GM12878 (cell line): ENCODE measurements around the gene OSBPL2. TPM values are rescaled to one million over a fixed set of nuclear protein-coding genes. Genes with fewer than 3 reads are reported as not detected.

ENCODE experiments used
- ATAC-seq: fragments of 200-7000 bp; cut with Tn5 transposase; 3 replicates; pipeline ENCODE4 v1.9.1; 2020; ENCODE audit warnings: mild to moderate bottlenecking, moderate library complexity
- BruUV-seq: library from RNA; stranded (reverse); fragments of 400-500 nt; replicated peaks from 2 replicates; lab custom pipeline; 2021; lab: Mats Ljungman, UMichigan
- CTCF ChIA-PET: fragments of 300-600 bp; sonication (Branson Sonifier 250); formaldehyde crosslinking; extraction: SDS; loops from one replicate; lab custom pipeline; 2021; ENCODE audit warnings: inconsistent platforms; lab: Yijun Ruan, JAX
- POLR2A ChIA-PET: fragments of 350-600 bp; formaldehyde crosslinking; extraction: SDS; loops from one replicate; lab custom pipeline; 2021; ENCODE audit warnings: inconsistent platforms; lab: Charles Lee
- RAD21 ChIA-PET: fragments of 300-600 bp; sonication (Branson Sonifier 250); formaldehyde crosslinking; loops from one replicate; lab custom pipeline; 2023; ENCODE audit warnings: antibody characterized with exemption; ENCODE audit not compliant: unreplicated experiment; lab: Charles Lee
- SMC1A ChIA-PET: fragments of 300-600 bp; sonication (Branson Sonifier 250); formaldehyde crosslinking; loops from one replicate; lab custom pipeline; 2023; ENCODE audit not compliant: unreplicated experiment, uncharacterized antibody; lab: Charles Lee
- DNase-seq: peaks from one replicate; pipeline ENCODE4 v3.0.0-alpha.2; 2011; ENCODE audit warnings: low read depth, low spot score
- FAIRE-seq: peaks from 3 replicates; lab custom pipeline; 2011; peaks lifted over from hg19 to GRCh38; lab: Jason Lieb, UNC
- H2AFZ ChIP-seq: 2 replicates; pipeline ENCODE4 v1.6.0; 2011; ENCODE audit warnings: low read depth, low read length, control low read depth; ENCODE audit not compliant: control insufficient read depth
- H3K27ac ChIP-seq: 2 replicates; pipeline ENCODE4 v1.5.1; 2011; ENCODE audit warnings: control low read depth; ENCODE audit not compliant: control insufficient read depth, insufficient read depth
- H3K27me3 ChIP-seq, 2 experiments: replicated peaks in 1 of 2; 2 replicates each; pipeline versions ENCODE4 v1.6.0 to v1.6.1; 2011; ENCODE audit warnings: low read length in 1 of 2; ENCODE audit not compliant: control insufficient read depth in 2 of 2, insufficient read depth in 2 of 2
- H3K36me3 ChIP-seq, 2 experiments: 2 replicates each; pipeline ENCODE4 v1.5.1; 2011; ENCODE audit warnings: low read length in 1 of 2; ENCODE audit not compliant: control insufficient read depth in 2 of 2, insufficient read depth in 2 of 2
- H3K4me1 ChIP-seq: 2 replicates; pipeline ENCODE4 v1.6.1; 2011; ENCODE audit warnings: mild to moderate bottlenecking, low read length, moderate library complexity, mixed read lengths; ENCODE audit not compliant: control insufficient read depth, insufficient read depth
- H3K4me2 ChIP-seq: 2 replicates; pipeline ENCODE4 v1.6.0; 2011; ENCODE audit warnings: control low read depth; ENCODE audit not compliant: control insufficient read depth, insufficient read depth
- H3K4me3 ChIP-seq: fragments of 200-600 bp; sonication (generic); 2 replicates; pipeline ENCODE4 v1.5.1; 2016
- H3K79me2 ChIP-seq: 2 replicates; pipeline ENCODE4 v1.6.0; 2011; ENCODE audit warnings: low read length; ENCODE audit not compliant: control insufficient read depth, insufficient read depth
- H3K9ac ChIP-seq: 2 replicates; pipeline ENCODE4 v1.8.0; 2011; ENCODE audit warnings: low read length, control low read depth, mixed read lengths; ENCODE audit not compliant: control insufficient read depth, insufficient read depth
- H3K9me3 ChIP-seq: replicated peaks from 3 replicates; pipeline ENCODE4 v1.5.1; 2011; ENCODE audit warnings: mild to moderate bottlenecking, low read length; ENCODE audit not compliant: control insufficient read depth, insufficient read depth
- H4K20me1 ChIP-seq: 2 replicates; pipeline ENCODE4 v1.6.0; 2011; ENCODE audit not compliant: control insufficient read depth, insufficient read depth
- ATF2 ChIP-seq: IDR thresholded peaks from 2 replicates; pipeline ENCODE4 v1.6.1; 2012; ENCODE audit warnings: low read length, inconsistent platforms
- ATF3 ChIP-seq: IDR thresholded peaks from 2 replicates; pipeline ENCODE4 v1.6.1; 2011; ENCODE audit warnings: low read depth, mild to moderate bottlenecking, low read length, moderate library complexity, borderline replicate concordance; ENCODE audit errors: extremely low read depth
- BACH1 ChIP-seq: fragments of 450-650 bp; IDR thresholded peaks from 2 replicates; pipeline ENCODE4 v1.6.1; 2017; ENCODE audit warnings: mild to moderate bottlenecking, borderline replicate concordance
- BRCA1 ChIP-seq: IDR thresholded peaks from 2 replicates; pipeline ENCODE4 v1.6.1; 2011; ENCODE audit warnings: low read depth, low read length, improper control_type of control experiment
- CEBPB ChIP-seq, 2 experiments: fragments of 150-350 bp in 1 of 2; IDR thresholded peaks; 2 replicates each; pipeline ENCODE4 v1.6.1; 2012 to 2014; ENCODE audit warnings: low read depth in 2 of 2, low read length in 2 of 2, borderline replicate concordance in 1 of 2, inconsistent platforms in 1 of 2
- MTA2 ChIP-seq: fragments of 450-650 bp; IDR thresholded peaks from 2 replicates; pipeline ENCODE4 v1.6.1; 2016; ENCODE audit warnings: low read depth, mild to moderate bottlenecking, moderate library complexity
- MYB ChIP-seq: fragments of 150-350 bp; IDR thresholded peaks from 2 replicates; pipeline ENCODE4 v1.6.1; 2014; ENCODE audit warnings: mild to moderate bottlenecking, low read depth, low read length, borderline replicate concordance
- NFXL1 ChIP-seq: fragments of 450-650 bp; IDR thresholded peaks from 2 replicates; pipeline ENCODE4 v1.6.1; 2017; ENCODE audit warnings: antibody characterized with exemption, mild to moderate bottlenecking, borderline replicate concordance
- PAX8 ChIP-seq: fragments of 450-650 bp; IDR thresholded peaks from 2 replicates; pipeline ENCODE4 v1.6.1; 2017; ENCODE audit warnings: mild to moderate bottlenecking, moderate library complexity
- RELB ChIP-seq: fragments of 450-650 bp; IDR thresholded peaks from 2 replicates; pipeline ENCODE4 v1.6.1; 2017; ENCODE audit warnings: low read depth, mild to moderate bottlenecking, moderate library complexity
- SIX5 ChIP-seq: IDR thresholded peaks from 2 replicates; pipeline ENCODE4 v1.6.1; 2011; ENCODE audit warnings: mild to moderate bottlenecking, low read depth, low read length, moderate library complexity; ENCODE audit not compliant: severe bottlenecking
- STAT1 ChIP-seq: fragments of 450-650 bp; conservative IDR thresholded peaks from 2 replicates; pipeline ENCODE4 v1.6.1; 2014; ENCODE audit warnings: antibody characterized with exemption, mild to moderate bottlenecking
- STAT3 ChIP-seq: IDR thresholded peaks from 2 replicates; pipeline ENCODE4 v1.6.1; 2011; ENCODE audit warnings: low read depth, low read length, improper control_type of control experiment
- ZSCAN29 ChIP-seq: fragments of 450-650 bp; IDR thresholded peaks from 2 replicates; pipeline ENCODE4 v1.6.1; 2017; ENCODE audit warnings: mild to moderate bottlenecking, moderate library complexity
- WGBS: methylation state at CpG from one replicate; pipeline ENCODE4 v1.1.6; 2016; ENCODE audit warnings: low lambda C conversion rate; ENCODE audit not compliant: insufficient replicate concordance, insufficient coverage; ENCODE audit errors: missing lambda C conversion rate; 5-methylcytosine and 5-hydroxymethylcytosine counted together
- in situ Hi-C: fragments of 300-500 bp; cut with MboI; formaldehyde crosslinking; loops from 9 replicates; pipeline ENCODE4 v1.14.3; 2018; ENCODE audit warnings: mixed read lengths
- intact Hi-C: fragments of 100-400 bp; cut with micrococcal nuclease; formaldehyde crosslinking; loops from one replicate; pipeline ENCODE4 v1.14.2; 2022; ENCODE audit not compliant: unreplicated experiment
- polyA plus RNA-seq, 11 experiments: library from polyadenylated mRNA; depleted of rRNA in 4 of 11; unstranded in 6 of 11; stranded (reverse) in 5 of 11; fragments of >200 nt; fragmentation: Nextera tagmentation in 4 of 11; fragmentation: Illumina TruSeq in 1 of 11; extraction: Ambion mirVana in 4 of 11; extraction: Trizol in 1 of 11; gene quantifications; 1 replicate in 1 of 11; 2 replicates in 10 of 11; pipeline versions ENCODE4 v1.2.1 to v1.2.3, GENCODE V29; 2011 to 2016; ENCODE audit warnings: inconsistent platforms in 2 of 11, missing spikeins in 2 of 11, low read depth in 1 of 11
- total RNA-seq, 4 experiments: library from RNA; depleted of rRNA in 3 of 4; stranded (reverse); fragments of >200 nt in 3 of 4; fragmentation: Illumina TruSeq in 1 of 4; extraction: Trizol in 1 of 4; gene quantifications; 2 replicates each; pipeline versions ENCODE4 v1.2.1 to v1.2.3, GENCODE V29; 2013 to 2021
- TF ChIP-seq, protein P1 (sequence below): IDR thresholded peaks from 2 replicates; pipeline ENCODE4 v1.6.1; 2012; ENCODE audit warnings: low read depth, low read length, improper control_type of control experiment

The OSBPL2 gene
- total and polyA plus RNA-seq, 10 of the 15 experiments (the other 5 are each of a cell fraction or from before 2014, with no cell fraction given): 2.8 to 22.3 (median 14.7) TPM

GRCh38 chr20:62197801-62198200 is 40.5 kb upstream of the OSBPL2 start:
- no peak overlapping the region for H3K27ac ChIP-seq
- WGBS: 95% methylated on average over 18 of the region's 18 CpGs
- RAD21 ChIA-PET: no interaction called here
- H2AFZ ChIP-seq: no peak overlapping the region
- ATAC-seq (no peak), FAIRE-seq (no peak), DNase-seq (no peak)
- TF ChIP-seq STAT3 (no peak), CEBPB (IDR thresholded peaks at IDR 0.05; ENCODE audit: borderline replicate concordance in 1 of 2, low read depth in 2 of 2, low read length in 2 of 2) (no peak), MTA2 (no peak)
- intact Hi-C loops (no loop called here), in situ Hi-C loops (no loop called here)
- CTCF ChIA-PET: no interaction called here
- H3K9me3 ChIP-seq: no peaks in the 10 kb centered on the region
- no peak overlapping the region for H3K9ac ChIP-seq
- peaks cover 22% of the 10 kb centered on the region for H3K4me1 ChIP-seq
- POLR2A ChIA-PET: no interaction called here
- no peak overlapping the region for H3K4me2 ChIP-seq
- peaks cover 16 to 28% of the 10 kb centered on the region in 2 experiments; a peak in 3 of 4 replicates for H3K36me3 ChIP-seq
- SMC1A ChIA-PET: no interaction called here
- H3K79me2 ChIP-seq: no peaks in the 10 kb centered on the region
- no TSS peak for BruUV-seq
- no peaks in the 10 kb centered on the region for H3K27me3 ChIP-seq
- no peak overlapping the region for H3K4me3 ChIP-seq
- no peaks in the 10 kb centered on the region for H4K20me1 ChIP-seq

GRCh38 chr20:62198496-62198895 is 39.8 kb upstream of the OSBPL2 start:
- H2AFZ ChIP-seq: no peak overlapping the region
- ChIA-PET POLR2A (no interaction called here), SMC1A (no interaction called here), RAD21 (no interaction called here), CTCF (no interaction called here)
- H3K4me1 ChIP-seq: peaks cover 22% of the 10 kb centered on the region
- ATAC-seq (no peak), FAIRE-seq (no peak), DNase-seq (no peak)
- BruUV-seq: no TSS peak
- H3K9me3 ChIP-seq: no peaks in the 10 kb centered on the region
- H3K27me3 ChIP-seq: no peaks in the 10 kb centered on the region
- intact Hi-C loops: no loop called here
- in situ Hi-C loops: no loop called here
- H3K27ac ChIP-seq: no peak overlapping the region
- no peak overlapping the region for H3K4me3 ChIP-seq
- H3K4me2 ChIP-seq: no peak overlapping the region
- H4K20me1 ChIP-seq: no peaks in the 10 kb centered on the region
- 98% methylated on average over 17 of the region's 17 CpGs for WGBS
- peaks cover 16 to 27% of the 10 kb centered on the region in 2 experiments; a peak in 3 of 4 replicates for H3K36me3 ChIP-seq
- H3K79me2 ChIP-seq: no peaks in the 10 kb centered on the region
- H3K9ac ChIP-seq: no peak overlapping the region
- no peak for TF ChIP-seq BACH1
- no peak for TF ChIP-seq PAX8
- TF ChIP-seq, protein P1, sequence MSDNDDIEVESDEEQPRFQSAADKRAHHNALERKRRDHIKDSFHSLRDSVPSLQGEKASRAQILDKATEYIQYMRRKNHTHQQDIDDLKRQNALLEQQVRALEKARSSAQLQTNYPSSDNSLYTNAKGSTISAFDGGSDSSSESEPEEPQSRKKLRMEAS: no peak
- TF ChIP-seq RELB: no peak
- no peak for TF ChIP-seq STAT1
- TF ChIP-seq NFXL1: no peak
- no peak for TF ChIP-seq SIX5
- no peak for TF ChIP-seq ATF3
- no peak for TF ChIP-seq ATF2
- TF ChIP-seq BRCA1: no peak
- TF ChIP-seq MYB: no peak
- no peak for TF ChIP-seq ZSCAN29
